ENCODE data around the gene CRTC2. TPM values are rescaled to one million over a fixed set of nuclear protein-coding genes. Genes with fewer than 3 reads are reported as not detected.
A peak's percentile ranks its signal among the peaks of the same experiment; 100 is the strongest.

Gene CRTC2
- total RNA-seq, 2 donors from 2014 or later: 22.6 to 92.7 TPM

- no peak for ATAC-seq (ENCODE audit: insufficient number of reproducible peaks, low FRiP score, low read depth)
- no peak for DNase-seq (ENCODE audit: low spot score)
- no peaks in the 10 kb centered on the region for H3K9me3 ChIP-seq
- TF ChIP-seq CTCF (IDR thresholded peaks at IDR 0.05): no peak
- H3K27ac ChIP-seq: no peak overlapping the region
- peaks cover 21% of the 10 kb centered on the region for H3K36me3 ChIP-seq
- no peaks in the 10 kb centered on the region for H3K27me3 ChIP-seq (replicated peaks; ENCODE audit: insufficient read depth)
- H3K4me3 ChIP-seq: no peak overlapping the region
- H3K4me1 ChIP-seq (ENCODE audit: control insufficient read depth in 1 of 2, low read depth in 2 of 2): peaks cover 5 to 8% of the 10 kb centered on the region in 2 donors
Observed at GRCh38 chr1:153928245-153928644, 30.2 kb downstream of the CRTC2 start.

- H3K9me3 ChIP-seq: no peaks in the 10 kb centered on the region
- DNase-seq (ENCODE audit: low spot score) (no peak), ATAC-seq (ENCODE audit: insufficient number of reproducible peaks, low FRiP score, low read depth) (no peak)
- TF ChIP-seq CTCF (IDR thresholded peaks at IDR 0.05): no peak
- H3K4me1 ChIP-seq (ENCODE audit: control insufficient read depth in 1 of 2, low read depth in 2 of 2): peaks cover 8 to 12% of the 10 kb centered on the region in 2 donors
- no peak overlapping the region for H3K27ac ChIP-seq
- no peaks in the 10 kb centered on the region for H3K27me3 ChIP-seq (replicated peaks; ENCODE audit: insufficient read depth)
- H3K36me3 ChIP-seq: peaks cover 9% of the 10 kb centered on the region
- no peak overlapping the region for H3K4me3 ChIP-seq
Observed at GRCh38 chr1:153926405-153926804, 32.0 kb downstream of the CRTC2 start.

- H3K4me1 ChIP-seq (ENCODE audit: control insufficient read depth in 1 of 2, low read depth in 2 of 2): peaks cover 26 to 31% of the 10 kb centered on the region in 2 donors
- ATAC-seq (ENCODE audit: insufficient number of reproducible peaks, low FRiP score, low read depth) (peak; percentile 99), DNase-seq (ENCODE audit: low spot score) (peak; percentile 98)
- H3K27me3 ChIP-seq (replicated peaks; ENCODE audit: insufficient read depth): no peaks in the 10 kb centered on the region
- peak within 1 kb of the TSS; percentile 76 for H3K4me3 ChIP-seq
- TF ChIP-seq CTCF (IDR thresholded peaks at IDR 0.05): no peak
- H3K36me3 ChIP-seq: no peaks in the 10 kb centered on the region
- H3K9me3 ChIP-seq: no peaks in the 10 kb centered on the region
- H3K27ac ChIP-seq: peak within 1 kb of the TSS; percentile 81 to 87
Observed at GRCh38 chr1:153922972-153923925, 35.2 kb downstream of the CRTC2 start, which contains the start of gene GATAD2B. GATAD2B (minus strand) TSS chr1:153922972; CDS start chr1:153828347, 94,625 bp downstream.

- no peaks in the 10 kb centered on the region for H3K9me3 ChIP-seq
- peak overlapping the region; percentile 76 for H3K4me3 ChIP-seq
- no peaks in the 10 kb centered on the region for H3K27me3 ChIP-seq (replicated peaks; ENCODE audit: insufficient read depth)
- DNase-seq (ENCODE audit: low spot score) (no peak), ATAC-seq (ENCODE audit: insufficient number of reproducible peaks, low FRiP score, low read depth) (no peak)
- H3K4me1 ChIP-seq (ENCODE audit: control insufficient read depth in 1 of 2, low read depth in 2 of 2): peaks cover 31 to 34% of the 10 kb centered on the region in 2 donors
- no peaks in the 10 kb centered on the region for H3K36me3 ChIP-seq
- peak overlapping the region; percentile 81 to 87 for H3K27ac ChIP-seq
- TF ChIP-seq CTCF (IDR thresholded peaks at IDR 0.05): no peak
Observed at GRCh38 chr1:153922076-153922971, 36.1 kb downstream of the CRTC2 start.

- no peak for ATAC-seq (ENCODE audit: insufficient number of reproducible peaks, low FRiP score, low read depth)
- Histone ChIP-seq H3K4me1 (ENCODE audit: control insufficient read depth in 1 of 2, low read depth in 2 of 2) (peaks cover 31 to 34% of the 10 kb centered on the region in 2 donors), H3K4me3 (peak overlapping the region; percentile 76), H3K36me3 (no peaks in the 10 kb centered on the region), H3K27me3 (replicated peaks; ENCODE audit: insufficient read depth) (no peaks in the 10 kb centered on the region), H3K27ac (peak overlapping the region; percentile 81 to 87), H3K9me3 (no peaks in the 10 kb centered on the region)
- no peak for TF ChIP-seq CTCF (IDR thresholded peaks at IDR 0.05)
- no peak for DNase-seq (ENCODE audit: low spot score)
Observed at GRCh38 chr1:153921803-153922075, 36.7 kb downstream of the CRTC2 start.

All from thoracic aorta (tissue), 2 donors.